H9 (cell line): ENCODE results near the gene PLAU. TPM values are rescaled to one million over a fixed set of nuclear protein-coding genes. Genes with fewer than 3 reads are reported as not detected.

Experiments used
- DNase-seq: peaks from one replicate; pipeline ENCODE4 v3.0.0-alpha.2; 2017
- H2AFZ ChIP-seq: one replicate; pipeline ENCODE4 v1.6.1; 2013; ENCODE audit warnings: mild to moderate bottlenecking, low read length, control low read depth, moderate library complexity
- H2AK5ac ChIP-seq: 2 replicates; pipeline ENCODE4 v1.6.1; 2013; ENCODE audit warnings: low read length, control low read depth, mixed read lengths; ENCODE audit not compliant: insufficient read length
- H2BK120ac ChIP-seq: one replicate; pipeline ENCODE4 v1.6.1; 2013; ENCODE audit warnings: low read depth, mild to moderate bottlenecking, low read length, control low read depth, inconsistent platforms; ENCODE audit not compliant: poor library complexity, severe bottlenecking
- H2BK12ac ChIP-seq: 2 replicates; pipeline ENCODE4 v1.6.1; 2013; ENCODE audit warnings: low read length, control low read depth, mixed read lengths, low read depth; ENCODE audit not compliant: insufficient read length
- H2BK15ac ChIP-seq: 2 replicates; pipeline ENCODE4 v1.6.1; 2013; ENCODE audit warnings: low read depth, low read length, control low read depth
- H2BK20ac ChIP-seq: one replicate; pipeline ENCODE4 v1.6.1; 2013; ENCODE audit warnings: low read depth, mild to moderate bottlenecking, low read length, control low read depth, inconsistent platforms; ENCODE audit not compliant: poor library complexity, severe bottlenecking
- H2BK5ac ChIP-seq: 2 replicates; pipeline ENCODE4 v1.6.1; 2013; ENCODE audit warnings: low read length, control low read depth, mixed read lengths; ENCODE audit not compliant: insufficient read length
- H3K14ac ChIP-seq: 2 replicates; pipeline ENCODE4 v1.6.1; 2013; ENCODE audit warnings: low read length, control low read depth; ENCODE audit not compliant: insufficient read depth
- H3K18ac ChIP-seq: 2 replicates; pipeline ENCODE4 v1.6.1; 2013; ENCODE audit warnings: low read depth, mild to moderate bottlenecking, mixed read lengths, low read length, control low read depth; ENCODE audit not compliant: insufficient read length
- H3K23ac ChIP-seq: 2 replicates; pipeline ENCODE4 v1.6.1; 2013; ENCODE audit warnings: low read length, control low read depth, mixed read lengths, low read depth; ENCODE audit not compliant: insufficient read length
- H3K23me2 ChIP-seq: 2 replicates; pipeline ENCODE4 v1.6.1; 2013; ENCODE audit warnings: low read depth, mild to moderate bottlenecking, mixed read lengths, low read length, control low read depth; ENCODE audit not compliant: insufficient read length, poor library complexity, severe bottlenecking
- H3K27ac ChIP-seq: 2 replicates; pipeline ENCODE4 v1.5.1; 2013; ENCODE audit warnings: low read length, control low read depth, mixed read lengths, low read depth; ENCODE audit not compliant: insufficient read length
- H3K27me3 ChIP-seq: 2 replicates; pipeline ENCODE4 v1.6.1; 2013; ENCODE audit warnings: low read length, control low read depth, inconsistent platforms; ENCODE audit not compliant: insufficient read depth
- H3K4ac ChIP-seq: 2 replicates; pipeline ENCODE4 v1.6.1; 2013; ENCODE audit warnings: low read depth, mild to moderate bottlenecking, control low read depth, inconsistent platforms, low read length, moderate library complexity
- H3K4me1 ChIP-seq: 2 replicates; pipeline ENCODE4 v1.6.1; 2013; ENCODE audit warnings: low read length, control low read depth, inconsistent platforms; ENCODE audit not compliant: insufficient read depth
- H3K4me2 ChIP-seq: 2 replicates; pipeline ENCODE4 v1.6.1; 2013; ENCODE audit warnings: low read length, control low read depth, mixed read lengths; ENCODE audit not compliant: insufficient read length, insufficient read depth
- H3K56ac ChIP-seq: 2 replicates; pipeline ENCODE4 v1.6.1; 2013; ENCODE audit warnings: low read depth, mild to moderate bottlenecking, mixed read lengths, low read length, control low read depth; ENCODE audit not compliant: insufficient read length
- H3K79me1 ChIP-seq: 2 replicates; pipeline ENCODE4 v1.6.1; 2013; ENCODE audit warnings: low read depth, mild to moderate bottlenecking, moderate library complexity, low read length, control low read depth, inconsistent platforms; ENCODE audit not compliant: insufficient read depth, poor library complexity, severe bottlenecking
- H3K79me2 ChIP-seq: 2 replicates; pipeline ENCODE4 v1.6.1; 2013; ENCODE audit warnings: low read length, control low read depth, inconsistent platforms; ENCODE audit not compliant: insufficient read depth
- H3K9ac ChIP-seq: 2 replicates; pipeline ENCODE4 v1.6.1; 2013; ENCODE audit warnings: low read length, control low read depth, mixed read lengths; ENCODE audit not compliant: insufficient read length; ENCODE audit errors: extremely low read depth
- H3K9me3 ChIP-seq: one replicate; pipeline ENCODE4 v1.6.1; 2013; ENCODE audit warnings: low read depth, low read length, inconsistent platforms; ENCODE audit not compliant: control insufficient read depth
- H3T11ph ChIP-seq: one replicate; pipeline ENCODE4 v1.6.1; 2013; ENCODE audit warnings: mild to moderate bottlenecking, low read length, control low read depth, inconsistent platforms
- H4K20me1 ChIP-seq: one replicate; pipeline ENCODE4 v1.6.1; 2013; ENCODE audit not compliant: control insufficient read depth, insufficient read length, insufficient read depth
- H4K5ac ChIP-seq: 2 replicates; pipeline ENCODE4 v1.6.1; 2013; ENCODE audit warnings: low read depth, mild to moderate bottlenecking, mixed read lengths, low read length, control low read depth; ENCODE audit not compliant: insufficient read length
- H4K8ac ChIP-seq: replicated peaks from 2 replicates; pipeline ENCODE4 v1.6.1; 2013; ENCODE audit warnings: low read length, control low read depth, mixed read lengths, low read depth; ENCODE audit not compliant: insufficient read length
- H4K91ac ChIP-seq: 2 replicates; pipeline ENCODE4 v1.6.1; 2013; ENCODE audit warnings: low read depth, mild to moderate bottlenecking, moderate library complexity, mixed read lengths, low read length, control low read depth; ENCODE audit not compliant: insufficient read length
- H3K27ac Mint-ChIP-seq, 3 experiments: 2 replicates in 2 of 3; 3 replicates in 1 of 3; pipeline ENCODE4 v1.8.0; 2020 to 2021; ENCODE audit warnings: mixed read lengths in 3 of 3, mild to moderate bottlenecking in 1 of 3, moderate library complexity in 1 of 3
- H3K27me3 Mint-ChIP-seq: 2 replicates; pipeline ENCODE4 v1.8.0; 2021; ENCODE audit warnings: low read depth, mild to moderate bottlenecking, moderate library complexity, mixed read lengths
- H3K36me3 Mint-ChIP-seq, 3 experiments: 2 replicates in 2 of 3; 3 replicates in 1 of 3; pipeline ENCODE4 v1.8.0; 2020 to 2021; ENCODE audit warnings: low read depth in 3 of 3, mixed read lengths in 3 of 3; ENCODE audit not compliant: insufficient read depth in 1 of 3
- H3K4me1 Mint-ChIP-seq, 2 experiments: 2 replicates each; pipeline ENCODE4 v1.8.0; 2020; ENCODE audit warnings: mixed read lengths in 2 of 2
- H3K4me3 Mint-ChIP-seq, 2 experiments: 2 replicates in 1 of 2; 3 replicates in 1 of 2; pipeline ENCODE4 v1.8.0; 2020 to 2021; ENCODE audit warnings: mild to moderate bottlenecking in 2 of 2, mixed read lengths in 2 of 2, moderate library complexity in 1 of 2
- H3K9me3 Mint-ChIP-seq, 2 experiments: 2 replicates in 1 of 2; 3 replicates in 1 of 2; pipeline ENCODE4 v1.8.0; 2020; ENCODE audit warnings: mild to moderate bottlenecking in 2 of 2, mixed read lengths in 2 of 2, moderate library complexity in 1 of 2
- CTCF ChIP-seq: fragments of 200-600 bp; sonication (generic); conservative IDR thresholded peaks from 3 replicates; pipeline ENCODE4 v1.8.0; 2021; ENCODE audit warnings: antibody characterized with exemption, mild to moderate bottlenecking
- WGBS: extraction: QIAGEN DNeasy Blood & Tissue Kit; methylation state at CpG from one replicate; pipeline ENCODE4 v1.1.7; 2013; ENCODE audit warnings: missing lambda C conversion rate, low lambda C conversion rate, mixed read lengths; ENCODE audit not compliant: insufficient read length; ENCODE audit errors: extremely low coverage; 5-methylcytosine and 5-hydroxymethylcytosine counted together
- total RNA-seq: library from RNA; stranded (reverse); gene quantifications from 2 replicates; pipeline ENCODE4 v1.2.1, GENCODE V29; 2021

The PLAU gene
- total RNA-seq, 1 experiment from 2014 or later, result 15.0 TPM

- H3K27ac Mint-ChIP-seq, result peak overlapping the region in 2 of 3 experiments; percentile 66 to 92; a peak in 6 of 7 replicates
- DNase-seq, result no peak
Observed at GRCh38 chr10:73867126-73867807, 43.7 kb upstream of the PLAU start.

More at GRCh38 chr10:73867126-73867807, 43.7 kb upstream of the PLAU start:
- H3K4me1 ChIP-seq, result no peaks in the 10 kb centered on the region; the same call in 1 of the 2 replicates
- WGBS, result no CpG with 5 or more reads among the region's 10 CpGs
- H2BK20ac ChIP-seq, result no peak overlapping the region
- no peaks in the 10 kb centered on the region for H3K23me2 ChIP-seq
- no peak overlapping the region for H2BK120ac ChIP-seq
- Mint-ChIP-seq H3K9me3 (no peaks in the 10 kb centered on the region), H3K4me1 (peaks cover 18% of the 10 kb centered on the region in 2 experiments), H3K4me3 (no peak overlapping the region), H3K27me3 (no peaks in the 10 kb centered on the region), H3K36me3 (peaks cover 25 to 54% (median 29%) of the 10 kb centered on the region in 3 experiments; a peak in 6 of 7 replicates)
- no peak overlapping the region for H2BK15ac ChIP-seq
- H4K5ac ChIP-seq, result no peak overlapping the region
- H3K14ac ChIP-seq, result no peak overlapping the region
- peak; percentile 18; the same call in 1 of the 3 replicates for TF ChIP-seq CTCF
- no peak overlapping the region for H3T11ph ChIP-seq
- no peak overlapping the region for H3K4me2 ChIP-seq
- no peak overlapping the region for H3K56ac ChIP-seq
- H3K79me1 ChIP-seq, result no peaks in the 10 kb centered on the region
- no peaks in the 10 kb centered on the region for H3K9me3 ChIP-seq
- H2AFZ ChIP-seq, result no peak overlapping the region
- no peak overlapping the region for H3K27ac ChIP-seq
- H3K9ac ChIP-seq, result no peak overlapping the region
- H3K79me2 ChIP-seq, result no peaks in the 10 kb centered on the region; the same call in 1 of the 2 replicates
- H3K23ac ChIP-seq, result no peak overlapping the region
- no peak overlapping the region for H2BK5ac ChIP-seq
- H2BK12ac ChIP-seq, result no peak overlapping the region
- no peak overlapping the region for H4K8ac ChIP-seq
- H2AK5ac ChIP-seq, result no peak overlapping the region
- no peak overlapping the region for H3K18ac ChIP-seq
- H4K91ac ChIP-seq, result no peak overlapping the region
- no peak overlapping the region for H3K4ac ChIP-seq
- H3K27me3 ChIP-seq, result no peaks in the 10 kb centered on the region
- peaks cover 2% of the 10 kb centered on the region for H4K20me1 ChIP-seq
